Mucosa of stomach (tissue), 1 donor: ENCODE data around the gene TMEM17.

ENCODE experiments used
- H3K27me3 ChIP-seq: one replicate; pipeline ENCODE4 v1.7.0; 2013; ENCODE audit warnings: mild to moderate bottlenecking, low read length; ENCODE audit not compliant: control insufficient read depth, insufficient read depth
- H3K36me3 ChIP-seq: one replicate; pipeline ENCODE4 v1.7.0; 2013; ENCODE audit warnings: low read length; ENCODE audit not compliant: control insufficient read depth, insufficient read depth
- H3K4me1 ChIP-seq: one replicate; pipeline ENCODE4 v1.7.0; 2013; ENCODE audit warnings: mild to moderate bottlenecking, low read length; ENCODE audit not compliant: control insufficient read depth, insufficient read depth
- H3K4me3 ChIP-seq: one replicate; pipeline ENCODE4 v1.7.0; 2013; ENCODE audit warnings: low read length
- H3K9ac ChIP-seq: one replicate; pipeline ENCODE4 v1.7.0; 2013; ENCODE audit warnings: mild to moderate bottlenecking, low read length, moderate library complexity
- H3K9me3 ChIP-seq: one replicate; pipeline ENCODE4 v1.7.0; 2013; ENCODE audit warnings: mild to moderate bottlenecking, low read length, moderate library complexity; ENCODE audit not compliant: control insufficient read depth
- donor health status: Pancreatic carcinoma.

The TMEM17 gene

DNA sequence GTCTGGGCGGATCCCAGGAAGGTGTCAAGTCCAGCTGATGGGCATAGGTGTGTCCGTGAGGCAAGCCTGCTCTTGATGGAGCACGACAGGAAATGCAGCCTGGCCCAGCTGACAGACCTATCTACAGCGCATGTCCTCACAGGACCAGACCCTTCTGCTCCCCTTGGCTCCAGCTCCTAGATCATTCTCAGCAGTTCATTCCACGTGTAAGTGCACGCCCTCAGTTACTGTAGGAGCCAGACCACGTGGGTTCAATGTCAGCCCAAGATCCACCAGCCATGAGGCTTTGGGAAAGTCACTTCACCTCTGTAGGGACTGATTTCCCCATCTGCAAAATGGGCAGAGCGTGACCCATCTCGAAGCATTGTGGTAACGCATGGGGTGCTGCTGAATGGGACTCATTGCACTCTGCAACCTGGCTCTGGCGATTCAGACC lies 47.8 kb downstream of the TMEM17 start:
- no peak overlapping the region for H3K4me3 ChIP-seq
- H3K27me3 ChIP-seq = peaks cover 7% of the 10 kb centered on the region
- no peak overlapping the region for H3K9ac ChIP-seq
- no peaks in the 10 kb centered on the region for H3K36me3 ChIP-seq
- H3K4me1 ChIP-seq = peaks cover 7% of the 10 kb centered on the region
- no peaks in the 10 kb centered on the region for H3K9me3 ChIP-seq

DNA sequence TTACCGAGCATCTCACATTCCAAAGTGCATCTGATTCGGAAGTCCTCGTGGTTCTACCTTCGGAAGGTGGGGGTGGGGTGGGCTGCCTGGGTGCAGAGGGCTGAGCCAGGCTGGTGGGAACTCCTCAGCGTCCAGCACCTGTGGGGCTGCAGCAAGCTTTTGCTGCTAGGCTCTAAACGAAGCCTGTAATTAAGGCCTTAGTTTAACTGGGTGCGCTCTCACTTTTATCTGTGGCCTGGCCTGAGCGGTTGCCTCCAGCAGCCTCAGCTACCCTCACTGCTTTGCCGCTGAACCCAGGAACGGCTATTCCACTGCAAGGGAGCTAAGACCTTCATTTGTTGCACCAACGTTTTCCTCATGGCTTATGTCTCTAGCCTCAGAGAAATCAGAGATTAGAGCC lies 48.4 kb downstream of the TMEM17 start:
- Histone ChIP-seq H3K27me3 (peaks cover 7% of the 10 kb centered on the region), H3K9ac (peak overlapping the region; percentile 73), H3K4me1 (peaks cover 7% of the 10 kb centered on the region), H3K4me3 (peak overlapping the region; percentile 77), H3K9me3 (no peaks in the 10 kb centered on the region), H3K36me3 (no peaks in the 10 kb centered on the region)

GRCh38 chr2:62456721-62457539 lies 49.1 kb downstream of the TMEM17 start:
- Histone ChIP-seq H3K36me3 (no peaks in the 10 kb centered on the region), H3K9ac (peak overlapping the region; percentile 73), H3K9me3 (no peaks in the 10 kb centered on the region), H3K4me3 (peak overlapping the region; percentile 77), H3K4me1 (peaks cover 7% of the 10 kb centered on the region), H3K27me3 (peaks cover 7% of the 10 kb centered on the region)

- H3K4me3 ChIP-seq = no peak overlapping the region
- peaks cover 7% of the 10 kb centered on the region for H3K27me3 ChIP-seq
- peaks cover 9% of the 10 kb centered on the region for H3K4me1 ChIP-seq
- H3K36me3 ChIP-seq = no peaks in the 10 kb centered on the region
- H3K9ac ChIP-seq = peak overlapping the region; percentile 73
- H3K9me3 ChIP-seq = no peaks in the 10 kb centered on the region
Observed at GRCh38 chr2:62455957-62456692, 49.9 kb downstream of the TMEM17 start.

DNA sequence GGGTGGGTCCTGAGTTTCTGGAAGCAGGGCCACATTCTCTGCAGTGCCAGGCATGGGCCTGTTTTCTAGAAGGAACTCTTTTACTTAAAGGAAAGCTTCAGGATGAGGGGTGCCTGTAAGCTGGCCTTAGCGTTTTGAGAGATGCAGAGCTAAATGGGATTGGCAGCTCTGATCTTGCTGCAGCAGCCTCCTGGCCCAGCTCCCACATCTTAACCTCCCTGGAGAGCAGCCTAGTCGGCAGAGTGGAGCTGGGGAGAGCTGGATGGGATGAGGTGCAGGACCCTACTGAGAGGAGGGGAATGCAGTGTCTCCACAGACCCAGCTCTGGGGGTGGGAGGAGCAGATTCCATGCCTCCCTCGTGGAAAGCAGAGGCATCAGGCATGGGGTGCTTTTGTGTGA lies 52.0 kb downstream of the TMEM17 start:
- Histone ChIP-seq H3K36me3 (no peaks in the 10 kb centered on the region), H3K9ac (no peak overlapping the region), H3K27me3 (peaks cover 7% of the 10 kb centered on the region), H3K4me3 (no peak overlapping the region), H3K9me3 (no peaks in the 10 kb centered on the region), H3K4me1 (peaks cover 17% of the 10 kb centered on the region)

- Histone ChIP-seq H3K27me3 (peaks cover 7% of the 10 kb centered on the region), H3K4me3 (no peak overlapping the region), H3K9ac (no peak overlapping the region), H3K4me1 (peaks cover 17% of the 10 kb centered on the region), H3K36me3 (no peaks in the 10 kb centered on the region), H3K9me3 (no peaks in the 10 kb centered on the region)
Observed at GRCh38 chr2:62452701-62453454, 53.1 kb downstream of the TMEM17 start.

DNA sequence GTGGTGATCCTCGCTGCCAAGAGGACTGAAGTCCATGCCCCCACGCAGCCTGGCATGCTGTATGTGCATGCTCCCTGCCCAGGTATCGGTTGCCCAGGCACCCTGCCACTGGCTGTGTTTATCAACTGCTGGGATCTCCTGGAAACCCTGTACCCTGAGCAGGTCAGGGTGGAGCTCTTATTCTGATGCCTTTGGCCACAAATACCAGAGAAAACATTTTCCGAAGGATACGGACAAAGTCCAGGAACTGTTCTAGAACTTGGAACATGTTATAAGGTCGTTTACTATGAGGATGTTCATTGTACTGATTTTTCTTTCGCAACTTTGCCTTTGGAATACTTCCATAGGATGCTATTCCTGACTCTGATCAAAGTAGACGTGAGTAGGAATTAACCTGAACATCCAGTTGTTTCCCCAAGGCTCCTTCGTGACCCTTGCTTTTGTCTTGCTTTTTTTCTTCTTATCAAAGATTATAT lies 55.2 kb downstream of the TMEM17 start:
- peaks cover 10% of the 10 kb centered on the region for H3K4me1 ChIP-seq
- H3K4me3 ChIP-seq = no peak overlapping the region
- H3K27me3 ChIP-seq = no peaks in the 10 kb centered on the region
- no peaks in the 10 kb centered on the region for H3K36me3 ChIP-seq
- no peaks in the 10 kb centered on the region for H3K9me3 ChIP-seq
- H3K9ac ChIP-seq = no peak overlapping the region
